ENCODE results near the gene ZNF764.

Gene ZNF764

DNA sequence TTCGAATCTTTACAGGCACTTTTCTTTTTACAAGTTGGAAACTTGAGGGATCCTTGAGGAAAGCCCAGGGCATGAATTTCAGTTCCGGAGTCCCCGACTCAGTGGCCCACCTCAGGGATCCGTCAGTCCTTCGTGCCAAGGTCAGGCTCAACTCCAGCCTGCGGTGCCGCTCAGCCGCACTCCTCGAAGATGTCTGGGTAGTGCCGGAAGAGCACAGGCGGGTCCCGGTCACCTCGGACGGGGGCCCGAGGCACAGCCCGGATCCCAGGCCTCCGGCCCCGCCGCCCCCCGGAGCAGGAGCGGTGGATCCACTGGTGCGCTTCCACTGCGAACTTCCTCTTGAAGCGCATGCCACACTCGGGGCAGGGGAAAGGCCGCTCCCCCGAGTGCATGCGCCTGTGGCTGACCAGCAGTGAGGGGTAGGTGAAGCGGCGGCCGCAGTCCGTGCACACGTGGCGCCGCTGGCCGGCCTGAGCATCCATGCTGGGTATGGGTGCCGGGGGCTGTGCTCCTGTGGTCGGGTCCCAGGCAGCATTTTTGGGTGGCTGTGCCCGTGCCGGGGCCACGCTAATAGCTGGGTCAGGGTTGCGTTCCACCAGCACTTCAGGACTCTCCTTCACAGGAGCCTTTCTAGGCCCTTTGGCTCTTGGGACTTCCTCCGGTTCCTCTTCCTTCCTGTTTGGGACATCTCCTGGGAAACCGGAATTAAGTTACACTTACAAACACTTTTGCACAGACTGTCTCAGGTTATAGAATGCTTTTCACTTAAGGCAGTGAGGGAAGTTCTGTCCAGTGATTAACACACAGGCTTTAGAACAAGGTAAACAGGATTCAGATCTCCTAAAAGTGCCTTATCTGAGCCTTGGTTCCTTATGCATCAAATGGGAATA, 11.8 kb upstream of the ZNF764 start:
- DNase-seq = no peak

DNA sequence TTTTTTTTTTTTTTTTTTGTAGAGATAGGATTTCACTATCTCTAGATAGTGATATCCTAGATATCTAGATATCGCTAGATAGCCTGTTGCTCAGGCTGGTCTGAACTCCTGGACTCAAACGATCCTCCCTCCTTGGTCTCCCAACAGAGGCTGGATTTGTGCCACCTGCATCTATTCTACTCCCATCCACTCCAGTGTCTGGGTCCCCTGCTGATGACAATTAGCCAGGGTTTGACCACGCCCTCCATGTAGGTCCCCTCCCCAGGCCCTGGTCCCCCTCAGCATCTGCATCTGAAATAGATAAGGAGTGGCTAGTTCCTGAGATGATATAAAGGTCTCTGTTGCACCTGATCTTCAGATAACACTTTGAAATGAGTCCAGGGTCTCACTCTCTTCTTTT, 11.1 kb upstream of the ZNF764 start:
- no peak for DNase-seq

- peak; percentile 68 for DNase-seq
Observed at GRCh38 chr16:30567991-30568638, 9.9 kb upstream of the ZNF764 start.

DNA sequence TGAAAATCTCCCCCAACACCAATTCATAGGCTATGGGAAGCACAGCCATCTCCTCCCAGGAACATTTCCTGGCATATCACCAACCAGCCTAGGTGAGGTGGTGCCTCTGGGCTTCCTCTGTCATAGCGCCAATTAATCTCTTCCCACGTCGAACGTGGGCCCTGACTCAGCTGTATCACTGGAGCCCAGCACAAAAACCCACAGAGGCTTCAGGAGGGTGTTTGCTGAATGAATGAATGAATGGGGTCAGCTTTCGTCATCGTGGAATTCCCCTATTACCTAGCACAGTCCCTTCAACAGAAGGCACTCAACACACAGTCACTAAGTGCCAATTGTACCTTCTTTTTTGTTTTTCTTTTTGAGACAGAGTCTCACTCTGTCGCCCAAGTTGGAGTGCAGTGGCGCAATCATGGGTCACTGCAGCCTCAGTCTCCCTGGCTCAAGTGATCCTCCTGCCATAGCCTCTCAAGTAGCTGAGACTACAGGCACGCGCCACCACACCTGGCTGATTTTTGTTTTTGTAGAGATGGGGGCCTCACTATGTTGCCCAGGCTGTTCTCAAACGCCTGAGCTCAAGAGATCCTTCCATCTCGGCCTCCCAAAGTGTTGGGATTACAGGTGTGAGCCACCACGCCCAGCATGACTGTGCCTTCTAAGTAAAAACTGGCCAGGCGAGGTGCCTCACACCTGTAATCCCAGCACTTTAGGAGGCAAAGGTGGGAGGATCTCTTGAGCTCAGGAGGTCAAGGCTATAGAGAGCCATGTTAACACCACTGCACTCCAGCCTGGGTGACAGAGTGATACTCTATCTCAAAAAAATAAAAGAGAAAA, 9.2 kb upstream of the ZNF764 start:
- no peak for DNase-seq

DNA sequence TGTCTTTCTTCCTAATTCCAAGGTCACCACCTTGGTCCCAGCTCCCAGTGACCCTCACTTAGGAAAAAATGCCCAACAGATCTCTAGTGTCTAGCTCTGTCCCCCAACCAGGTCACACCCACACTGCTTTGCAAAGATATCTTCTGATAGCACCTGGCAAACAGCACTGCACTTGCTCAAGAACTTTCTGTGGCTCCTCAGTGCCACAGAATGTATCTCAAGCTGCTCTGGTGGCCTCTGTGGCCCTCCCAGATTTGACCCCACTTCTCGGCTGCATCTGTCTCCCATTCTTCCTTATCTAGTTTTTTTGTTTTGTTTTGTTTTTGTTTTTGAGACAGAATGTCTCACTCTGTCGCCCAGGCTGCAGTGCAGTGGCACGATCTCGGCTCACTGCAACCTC, 8.4 kb upstream of the ZNF764 start:
- DNase-seq = no peak

- DNase-seq = no peak
Observed at GRCh38 chr16:30565984-30566383, 7.8 kb upstream of the ZNF764 start.

DNA sequence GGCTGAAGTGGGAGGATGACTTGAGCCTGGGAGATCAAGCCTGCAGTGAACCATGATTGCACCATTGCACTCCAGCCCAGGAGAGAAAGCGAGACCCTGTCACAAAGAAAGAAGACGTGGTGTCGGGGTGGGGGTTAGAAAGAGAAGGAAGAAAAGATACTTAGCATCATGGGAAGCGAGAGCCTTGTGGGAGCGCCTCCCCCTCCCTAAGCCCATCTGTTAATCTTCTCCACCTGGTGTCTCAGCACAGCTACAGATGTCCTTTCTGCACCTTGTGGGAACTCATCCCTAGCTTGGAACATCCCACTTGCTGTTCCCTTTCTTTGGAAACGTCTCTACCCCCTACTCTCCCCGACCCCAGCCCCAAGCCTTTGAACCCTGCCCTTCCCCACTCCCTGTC, 7.4 kb upstream of the ZNF764 start:
- no peak for DNase-seq

DNA sequence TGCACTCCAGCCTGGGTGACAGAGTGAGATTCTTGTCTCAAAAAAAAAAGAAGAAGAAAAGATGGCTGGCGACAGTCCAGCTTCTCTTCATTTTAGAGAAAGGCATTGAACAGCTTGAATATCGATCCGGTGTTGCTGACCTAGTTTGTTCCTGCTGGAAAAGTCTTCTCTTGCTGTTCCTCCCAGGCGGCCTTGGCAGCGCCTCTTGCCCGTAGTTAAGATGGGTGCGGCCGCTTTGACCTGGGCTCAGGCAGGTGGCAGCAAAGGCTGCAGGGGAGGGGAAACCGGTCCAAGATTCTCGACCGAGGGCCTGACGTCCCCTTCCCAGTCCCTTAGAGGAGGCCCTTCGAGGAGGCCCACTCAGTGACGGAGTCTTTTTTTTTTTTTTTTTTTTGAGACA, 3.8 kb upstream of the ZNF764 start:
- DNase-seq = no peak

DNA sequence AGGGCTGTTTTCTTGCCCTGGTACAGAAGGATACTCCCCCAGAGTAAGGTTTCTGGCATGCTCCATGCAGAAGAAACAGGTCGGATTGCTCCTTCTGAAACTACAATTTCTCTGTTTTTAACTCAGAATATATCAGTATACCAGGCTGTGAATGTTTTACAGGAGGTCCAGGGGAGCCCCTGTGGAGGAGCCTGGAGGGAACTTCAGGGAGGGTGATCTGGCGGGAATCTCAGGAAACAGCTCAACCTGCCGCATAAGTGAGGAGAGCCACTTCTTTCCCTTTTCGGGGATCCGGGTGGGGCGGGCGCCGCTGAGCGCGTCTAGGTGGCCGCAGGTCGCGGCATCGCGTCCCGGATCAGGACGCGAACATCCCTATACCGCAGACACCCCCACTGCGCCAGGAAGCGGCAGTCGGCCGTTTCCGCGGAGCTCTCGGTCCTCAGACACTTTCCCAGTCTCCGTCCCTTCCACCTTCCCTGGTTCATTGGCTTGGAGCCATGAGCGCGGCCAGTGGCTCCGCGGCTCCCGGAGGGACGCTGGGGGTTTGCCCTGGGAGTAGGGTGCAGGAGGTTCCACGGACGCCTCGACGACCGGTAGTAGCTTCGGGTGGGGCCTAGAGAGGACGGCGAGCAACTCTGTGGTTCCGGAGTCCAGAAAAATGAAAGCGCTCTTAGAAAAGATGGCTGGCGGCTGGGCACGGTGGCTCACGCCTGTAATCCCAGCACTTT, 3.1 kb upstream of the ZNF764 start:
- no peak for DNase-seq

DNA sequence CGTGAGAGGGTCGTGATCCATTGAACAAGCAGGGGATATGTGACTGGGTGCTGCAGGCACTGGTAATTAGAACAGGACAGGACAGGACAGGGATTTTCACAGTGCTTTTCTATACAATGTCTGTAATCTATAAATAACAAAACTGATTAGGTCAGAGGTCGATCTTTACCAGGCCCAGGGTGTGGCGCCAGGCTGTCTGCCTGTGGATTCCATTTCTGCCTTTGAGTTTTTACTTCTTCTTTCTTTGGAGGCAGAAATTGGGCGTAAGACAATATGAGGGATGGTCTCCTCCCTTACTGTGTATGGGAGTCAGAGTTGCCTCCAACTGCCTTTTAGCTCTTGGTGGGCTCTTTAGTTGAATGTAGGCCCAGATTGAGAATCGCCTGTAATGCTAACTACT, 1.5 kb upstream of the ZNF764 start:
- no peak for DNase-seq

GRCh38 chr16:30558789-30559377, 709 bp upstream of the ZNF764 start:
- DNase-seq = no peak

DNA sequence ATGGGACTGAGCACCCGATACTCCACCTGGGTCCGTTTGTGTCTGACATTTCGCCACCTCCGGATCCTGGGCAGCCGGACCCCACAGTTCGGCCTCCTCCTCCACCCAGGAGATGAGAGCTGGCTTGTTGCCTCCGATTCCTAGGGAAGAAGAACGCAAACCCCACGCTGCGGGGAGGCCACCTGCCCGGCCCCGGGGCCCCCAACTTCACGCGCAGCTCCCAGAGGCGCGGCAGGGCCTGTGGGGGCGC, 542 bp downstream of the ZNF764 start:
- no peak for DNase-seq

DNA sequence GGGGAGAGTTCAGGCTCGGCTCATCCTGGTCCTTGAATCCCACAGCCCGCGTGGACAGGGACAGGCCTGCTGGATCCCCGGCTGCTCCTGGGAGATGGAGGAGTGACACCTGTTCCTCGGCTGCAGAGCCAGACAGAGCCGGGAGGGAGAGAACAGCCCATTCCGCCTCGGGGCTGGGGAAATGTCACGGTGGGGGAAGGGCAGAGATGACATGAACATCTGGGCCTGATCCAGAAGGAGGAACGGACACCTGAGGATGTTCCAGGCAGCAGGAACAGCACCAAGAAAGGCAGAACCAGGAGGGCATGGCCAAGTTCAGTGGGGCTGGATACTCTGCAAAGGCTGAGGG, 2.1 kb downstream of the ZNF764 start:
- no peak for DNase-seq

GRCh38 chr16:30555315-30556124, 2.7 kb downstream of the ZNF764 start:
- no peak for DNase-seq

DNA sequence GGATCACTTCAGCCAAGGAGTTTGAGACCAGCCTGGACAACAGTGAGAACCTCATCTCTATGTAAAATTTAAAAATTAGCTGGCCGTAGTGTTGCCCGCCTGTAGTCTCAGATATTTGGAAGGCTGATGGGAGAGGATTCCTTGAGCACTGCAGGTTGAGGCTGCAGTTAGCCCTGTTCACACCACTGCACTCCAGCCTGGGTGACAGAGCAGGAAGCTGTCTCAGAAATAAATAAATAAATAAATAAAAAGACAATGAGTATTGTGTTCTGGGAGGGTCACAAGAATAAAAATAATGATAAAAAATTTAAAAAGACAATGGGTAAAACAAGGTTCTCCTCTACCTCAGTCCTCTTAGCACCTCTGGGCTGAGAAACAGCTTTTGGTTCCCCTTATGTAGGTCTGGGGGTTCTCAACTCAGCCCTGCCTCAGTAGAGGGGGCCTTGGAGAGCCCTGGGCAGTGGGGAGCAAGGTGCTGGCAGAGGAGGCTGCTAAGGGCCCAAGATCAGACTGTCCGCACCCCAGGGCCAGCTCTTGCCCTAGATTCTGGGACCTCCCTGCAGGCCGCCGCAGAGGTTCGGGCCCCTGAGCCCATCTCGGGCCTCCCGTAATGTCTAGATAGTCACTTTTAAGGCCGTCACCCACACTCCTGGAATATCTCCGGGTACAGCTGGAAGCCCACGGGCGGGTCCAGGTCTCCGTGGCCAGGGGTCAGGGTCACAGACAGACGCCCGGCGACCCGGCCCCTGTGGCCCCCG, 3.4 kb downstream of the ZNF764 start:
- no peak for DNase-seq

DNA sequence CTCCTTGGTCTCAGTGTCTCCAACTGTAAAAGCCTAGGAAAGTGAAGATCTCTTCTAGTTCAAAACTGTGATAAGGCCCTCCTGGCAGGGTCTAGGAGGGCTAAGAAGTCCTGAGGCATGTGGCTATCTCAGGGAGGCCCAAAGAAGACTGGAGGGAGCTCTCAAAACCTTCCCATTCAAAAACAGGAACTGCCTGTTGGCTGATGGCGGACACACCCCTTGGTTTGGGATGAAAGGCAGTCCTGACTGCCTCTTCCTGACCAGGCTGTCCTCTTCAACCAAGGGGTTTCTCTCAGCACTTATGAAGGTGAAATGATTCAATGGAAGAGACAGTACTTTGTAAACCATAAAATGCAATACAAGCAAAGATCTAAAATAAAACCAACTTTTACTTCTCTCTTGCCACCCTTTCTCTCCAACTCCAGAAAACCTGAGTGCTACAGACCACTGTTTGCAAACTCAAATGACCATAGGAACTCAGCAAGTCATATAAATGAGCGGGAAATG, 4.7 kb downstream of the ZNF764 start:
- no peak for DNase-seq

DNA sequence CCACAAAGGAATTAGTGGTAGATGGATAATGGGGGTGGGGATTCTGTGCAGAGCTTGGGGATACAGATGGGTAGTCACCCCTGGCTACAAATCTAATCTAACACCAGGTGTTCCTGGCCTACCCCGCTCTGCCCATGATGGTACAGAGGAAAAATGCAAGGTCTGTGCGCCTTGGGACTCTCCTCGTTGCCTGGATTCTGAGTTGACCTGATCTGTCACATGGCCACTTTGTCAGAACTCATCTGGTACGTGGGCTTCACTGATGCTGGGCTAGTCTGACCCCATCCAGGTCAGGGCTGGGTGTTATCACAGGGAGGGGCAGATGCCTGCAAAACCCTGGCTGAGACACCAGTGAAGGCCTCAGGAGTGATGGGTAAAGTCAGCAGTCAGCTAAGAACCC, 5.2 kb downstream of the ZNF764 start:
- no peak for DNase-seq

- no peak for DNase-seq
Observed at GRCh38 chr16:30551781-30552180, 6.4 kb downstream of the ZNF764 start.

DNA sequence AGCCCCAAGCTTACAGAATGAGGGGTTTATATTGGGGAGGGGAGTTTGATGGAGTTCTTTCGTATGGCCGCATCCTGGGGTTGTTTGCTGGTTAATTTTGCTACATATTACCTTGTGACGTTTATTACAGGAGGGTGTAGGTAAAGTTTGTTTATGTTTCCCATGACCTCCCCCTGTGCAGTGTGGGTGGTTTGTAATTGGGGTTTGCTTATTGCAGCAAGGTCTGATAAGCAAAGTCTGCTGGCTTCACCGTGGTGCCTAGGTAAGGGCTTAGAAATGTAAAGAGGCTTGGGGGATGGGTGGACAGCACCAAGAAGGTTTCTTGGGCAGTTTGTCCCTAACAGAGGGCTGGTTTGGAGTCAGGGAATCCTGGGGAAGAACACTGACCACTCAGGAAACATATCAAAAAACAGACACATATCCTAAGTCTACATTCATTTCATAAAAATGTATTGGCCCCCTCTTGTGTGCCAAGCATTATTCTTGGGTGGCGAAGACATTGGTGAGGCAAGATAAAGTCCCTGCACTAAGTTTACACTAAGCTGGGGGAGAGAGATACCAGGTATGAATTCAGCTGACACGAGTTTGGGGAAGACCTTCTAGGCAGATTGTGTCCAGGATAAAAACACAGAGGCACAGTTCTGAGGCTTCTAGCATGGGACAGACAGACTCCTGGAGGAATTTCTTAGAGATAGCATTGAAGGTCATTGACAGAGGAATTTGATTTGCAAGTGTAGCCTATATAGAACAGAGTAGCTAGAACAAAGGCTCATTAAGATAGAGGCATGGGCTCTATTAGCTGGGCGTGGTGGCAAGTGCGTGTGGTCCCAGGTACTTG, 9.5 kb downstream of the ZNF764 start:
- DNase-seq = no peak

GRCh38 chr16:30546115-30546514, 12.1 kb downstream of the ZNF764 start:
- DNase-seq = no peak
